ENCODE results near the gene NMT1. TPM values are rescaled to one million over a fixed set of nuclear protein-coding genes. Genes with fewer than 3 reads are reported as not detected.

The NMT1 gene
- polyA plus RNA-seq, 1 of the 3 experiments (the other 2 are of a cell fraction), result 30.1 TPM

DNA sequence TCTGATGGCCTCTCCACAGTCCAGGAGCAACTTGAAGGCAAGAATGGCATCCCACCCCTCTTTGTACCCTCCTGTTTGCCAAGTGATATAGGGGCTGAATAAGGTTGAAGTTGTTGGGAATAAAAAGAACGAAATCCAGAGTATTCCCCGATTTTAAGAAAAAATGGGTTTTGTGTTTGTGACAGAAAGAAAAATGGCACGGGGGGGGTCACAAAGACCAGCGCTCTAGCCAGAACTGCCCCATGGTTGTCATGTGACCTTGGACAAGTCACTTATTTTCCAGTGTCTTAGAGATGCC lies 85.4 kb downstream of the NMT1 start:
- Histone ChIP-seq H3K9me2 (no peaks in the 10 kb centered on the region), H2AFZ (ENCODE audit: low read depth) (0 out of 2 replicates have a peak overlapping the region, but pooled peaks have one; percentile 89), H3K4me1 (ENCODE audit: control insufficient read depth in 1 of 2, insufficient read depth in 2 of 2, low read depth in 1 of 2, low read length in 1 of 2) (peaks cover 14 to 22% of the 10 kb centered on the region in 2 experiments; a peak in 3 of 4 replicates), H3K4me3 (ENCODE audit: low read depth in 2 of 2, low read length in 1 of 2) (peak overlapping the region; percentile 63 to 75), H3K27ac (ENCODE audit: low read depth in 2 of 2, low read length in 1 of 2) (peak overlapping the region; percentile 99 to 100), H3K4me2 (peak overlapping the region; percentile 90), H4K20me1 (ENCODE audit: insufficient read depth) (peaks cover 24% of the 10 kb centered on the region), H3F3A (replicated peaks; ENCODE audit: insufficient read depth) (peaks cover 43% of the 10 kb centered on the region), H3K27me3 (ENCODE audit: insufficient read depth) (no peaks in the 10 kb centered on the region), H3K36me3 (replicated peaks in 1 of 2; ENCODE audit: control insufficient read depth in 1 of 2, insufficient read depth in 2 of 2, low read length in 1 of 2) (peaks cover 0 to 15% of the 10 kb centered on the region in 2 experiments), H3K79me2 (ENCODE audit: insufficient read depth) (peaks cover 38% of the 10 kb centered on the region), H3K9me3 (no peaks in the 10 kb centered on the region), H3K9ac (peak overlapping the region; percentile 99)
- ChIA-PET CTCF (interaction anchor here (0.7 to 10.6 kb wide), 4 partner anchors 13 to 494 kb away, joined by 3 to 209 read pairs (median 8); partner anchors contain the start of genes ACBD4 and PLCD3), POLR2A (interaction anchor here (1.6 kb wide), 1 partner anchor 11 kb away, joined by 8 read pairs; the partner anchor contains the start of gene ACBD4)
- 94% methylated on average over 4 of the region's 4 CpGs for WGBS (ENCODE audit: low lambda C conversion rate)
- DNase-seq, result no peak
- no peak for TF ChIP-seq FOXM1 (IDR thresholded peaks at IDR 0.05; ENCODE audit: low read depth)
- TF ChIP-seq, protein P1, sequence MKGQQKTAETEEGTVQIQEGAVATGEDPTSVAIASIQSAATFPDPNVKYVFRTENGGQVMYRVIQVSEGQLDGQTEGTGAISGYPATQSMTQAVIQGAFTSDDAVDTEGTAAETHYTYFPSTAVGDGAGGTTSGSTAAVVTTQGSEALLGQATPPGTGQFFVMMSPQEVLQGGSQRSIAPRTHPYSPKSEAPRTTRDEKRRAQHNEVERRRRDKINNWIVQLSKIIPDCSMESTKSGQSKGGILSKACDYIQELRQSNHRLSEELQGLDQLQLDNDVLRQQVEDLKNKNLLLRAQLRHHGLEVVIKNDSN (IDR thresholded peaks at IDR 0.05; ENCODE audit: borderline replicate concordance, low read depth), result peak; percentile 34; the same call in 1 of the 2 replicates
- TF ChIP-seq JUND (IDR thresholded peaks at IDR 0.05), result no peak
- no peak for TF ChIP-seq TCF12 (IDR thresholded peaks at IDR 0.05)
- TF ChIP-seq EZH2phosphoT487 (IDR thresholded peaks at IDR 0.05; ENCODE audit: borderline replicate concordance, low read depth), result no peak
- TF ChIP-seq TAF1 (IDR thresholded peaks at IDR 0.05; ENCODE audit: borderline replicate concordance, low read depth, low read length), result no peak

DNA sequence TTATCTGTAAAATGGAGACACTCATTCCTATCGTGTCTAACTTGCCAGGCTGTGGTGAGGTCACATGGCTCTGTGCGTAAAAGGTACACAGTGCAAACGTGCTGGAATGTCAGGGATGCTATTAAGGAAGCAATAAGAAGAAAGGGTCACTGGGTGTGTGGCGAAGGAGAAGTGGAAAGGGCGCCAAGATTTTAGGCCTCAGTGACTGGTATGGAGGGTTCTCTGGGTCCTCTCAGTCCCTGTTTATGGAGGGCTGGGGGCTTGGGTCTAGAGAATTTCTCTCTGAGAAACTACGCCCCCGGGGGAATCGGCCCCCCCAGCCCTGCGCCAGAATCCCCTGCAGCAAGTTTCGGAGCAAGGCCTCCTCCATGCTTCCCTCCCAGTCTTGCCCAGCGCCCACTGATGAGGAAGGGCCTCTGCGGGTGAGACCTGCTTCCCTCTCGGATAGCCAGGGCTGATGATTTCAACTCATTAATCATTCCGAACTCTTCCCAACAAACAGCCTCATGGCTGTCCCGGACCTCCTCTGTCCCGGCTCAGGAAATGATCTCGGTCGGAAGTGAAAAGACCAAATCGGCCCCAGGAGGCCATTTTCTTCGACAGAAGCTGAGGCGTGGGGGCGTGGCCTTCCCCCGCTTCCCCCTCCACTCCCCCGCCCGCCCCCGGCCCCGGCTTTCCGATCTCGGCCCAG lies 85.9 kb downstream of the NMT1 start:
- POLR2A ChIA-PET, result interaction anchor here (1.2 to 6.1 kb wide), 6 partner anchors 10 to 100 kb away, joined by 4 to 210 read pairs (median 26); partner anchors contain the start of genes ACBD4 and HEXIM2

More for the DNA sequence above, 85.9 kb downstream of the NMT1 start:
- peak overlapping the region; percentile 99 for H3K9ac ChIP-seq
- H3K79me2 ChIP-seq (ENCODE audit: insufficient read depth), result peaks cover 42% of the 10 kb centered on the region
- peak overlapping the region; percentile 63 to 75 for H3K4me3 ChIP-seq (ENCODE audit: low read depth in 2 of 2, low read length in 1 of 2)
- 14% methylated on average over 19 of the region's 29 CpGs for WGBS (ENCODE audit: low lambda C conversion rate)
- peaks cover 0 to 15% of the 10 kb centered on the region in 2 experiments for H3K36me3 ChIP-seq (replicated peaks in 1 of 2; ENCODE audit: control insufficient read depth in 1 of 2, insufficient read depth in 2 of 2, low read length in 1 of 2)
- H3K9me3 ChIP-seq, result no peaks in the 10 kb centered on the region
- H4K20me1 ChIP-seq (ENCODE audit: insufficient read depth), result peaks cover 28% of the 10 kb centered on the region
- H2AFZ ChIP-seq (ENCODE audit: low read depth), result peak overlapping the region; percentile 89
- TF ChIP-seq TAF1 (IDR thresholded peaks at IDR 0.05; ENCODE audit: borderline replicate concordance, low read depth, low read length) (peak; percentile 80; the same call in 1 of the 2 replicates), YY1 (IDR thresholded peaks at IDR 0.05; ENCODE audit: low read depth) (peak; percentile 80; the same call in 1 of the 2 replicates), FOSL2 (IDR thresholded peaks at IDR 0.05; ENCODE audit: borderline replicate concordance, low read depth) (no peak), GABPA (IDR thresholded peaks at IDR 0.05; ENCODE audit: low read depth) (peak; percentile 31; the same call in 1 of the 2 replicates)
- peak; percentile 86 for DNase-seq
- peaks cover 17 to 25% of the 10 kb centered on the region in 2 experiments; a peak in 3 of 4 replicates for H3K4me1 ChIP-seq (ENCODE audit: control insufficient read depth in 1 of 2, insufficient read depth in 2 of 2, low read depth in 1 of 2, low read length in 1 of 2)
- peaks cover 46% of the 10 kb centered on the region for H3F3A ChIP-seq (replicated peaks; ENCODE audit: insufficient read depth)
- CTCF ChIA-PET, result interaction anchor here (0.8 to 10.6 kb wide), 6 partner anchors 13 to 71 kb away, joined by 3 to 209 read pairs (median 33); partner anchors contain the start of genes ACBD4 and PLCD3
- peak overlapping the region; percentile 90 for H3K4me2 ChIP-seq
- H3K27ac ChIP-seq (ENCODE audit: low read depth in 2 of 2, low read length in 1 of 2), result peak overlapping the region; percentile 99 to 100
- no peaks in the 10 kb centered on the region for H3K27me3 ChIP-seq (ENCODE audit: insufficient read depth)
- no peaks in the 10 kb centered on the region for H3K9me2 ChIP-seq

Data from SK-N-SH (cell line).